Ishikawa (cell line): Measurements from ENCODE around the gene ARFRP1.

Source experiments
- CREB1 ChIP-seq: IDR thresholded peaks from 2 replicates; pipeline ENCODE4 v1.6.1; 2012; ENCODE audit warnings: low read depth
- EP300 ChIP-seq: IDR thresholded peaks from 2 replicates; pipeline ENCODE4 v1.6.1; 2012; ENCODE audit warnings: borderline replicate concordance
- FOXM1 ChIP-seq: IDR thresholded peaks from 2 replicates; pipeline ENCODE4 v1.6.1; 2012; ENCODE audit warnings: low read depth, borderline replicate concordance
- NFIC ChIP-seq: IDR thresholded peaks from 2 replicates; pipeline ENCODE4 v1.6.1; 2012
- RAD21 ChIP-seq: IDR thresholded peaks from 2 replicates; pipeline ENCODE4 v1.6.1; 2012; ENCODE audit warnings: low read depth
- REST ChIP-seq: IDR thresholded peaks from 2 replicates; pipeline ENCODE4 v1.6.1; 2012; ENCODE audit warnings: low read depth, mild to moderate bottlenecking
- TAF1 ChIP-seq: IDR thresholded peaks from 2 replicates; pipeline ENCODE4 v1.6.1; 2012; ENCODE audit warnings: low read depth, mild to moderate bottlenecking
- TCF12 ChIP-seq: IDR thresholded peaks from 2 replicates; pipeline ENCODE4 v1.6.1; 2012; ENCODE audit warnings: low read depth
- YY1 ChIP-seq: IDR thresholded peaks from 2 replicates; pipeline ENCODE4 v1.6.1; 2012; ENCODE audit warnings: low read depth
- ZBTB7A ChIP-seq: IDR thresholded peaks from 2 replicates; pipeline ENCODE4 v1.6.1; 2012; ENCODE audit warnings: low read depth
- TF ChIP-seq, protein P1 (sequence below): IDR thresholded peaks from 2 replicates; pipeline ENCODE4 v1.6.1; 2012

GRCh38 chr20:63696306-63696627 is 11.5 kb downstream of the ARFRP1 start:
- TF ChIP-seq REST (0 out of 2 replicates have a peak, but pooled peaks have one; percentile 28), TAF1 (no peak), FOXM1 (no peak), TCF12 (no peak), NFIC (no peak), RAD21 (no peak), EP300 (no peak), CREB1 (no peak), YY1 (no peak), ZBTB7A (no peak)
- TF ChIP-seq, protein P1, sequence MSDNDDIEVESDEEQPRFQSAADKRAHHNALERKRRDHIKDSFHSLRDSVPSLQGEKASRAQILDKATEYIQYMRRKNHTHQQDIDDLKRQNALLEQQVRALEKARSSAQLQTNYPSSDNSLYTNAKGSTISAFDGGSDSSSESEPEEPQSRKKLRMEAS, result no peak
